Thoracic aorta endothelial cell (primary cell): ENCODE data around the gene YAP1. TPM values are rescaled to one million over a fixed set of nuclear protein-coding genes. Genes with fewer than 3 reads are reported as not detected.

Source experiments
- total RNA-seq: library from RNA; depleted of rRNA; stranded (reverse); fragments of >200 nt; gene quantifications from 2 replicates; pipeline ENCODE4 v1.2.3, GENCODE V29; 2012

The YAP1 gene
- 34.3 and 57.7 TPM in 2 replicates for total RNA-seq

GRCh38 chr11:102109896-102110760, at the start of gene YAP1:
TSS of gene YAP1 (plus strand) at chr11:102110447. CDS start at chr11:102110849, 402 bp downstream.

Other genes with a start within 250 kb of the YAP1 start
- gene CEP126, start 195.4 kb upstream of the YAP1 start, total RNA-seq: 3.2 and 4.8 TPM in 2 replicates
- gene ANGPTL5, start 193.9 kb upstream of the YAP1 start, total RNA-seq: 0.13 TPM in 1 of 2 replicates, not detected in the other
- gene CFAP300, start 63.0 kb upstream of the YAP1 start, total RNA-seq: 0.14 TPM in 1 of 2 replicates, not detected in the other
- gene BIRC3, start 207.0 kb downstream of the YAP1 start, total RNA-seq: 3.1 and 3.4 TPM in 2 replicates
- 84.1 and 95.6 TPM in 2 replicates for gene BIRC2, start 236.8 kb downstream of the YAP1 start, total RNA-seq